HG03060 (cell line): ENCODE measurements around the gene CLPSL1.
"Not testable (repeated sequence)": the region's sequence is repeated elsewhere in the genome, so short reads cannot be mapped to it uniquely, and the experiment has no call there.

Source experiments
- ATAC-seq: cut with Tn5 transposase; IDR thresholded peaks from one replicate; pipeline ENCODE4 v1.9.1; 2021; ENCODE audit warnings: low read depth, moderate number of reproducible peaks; ENCODE audit not compliant: unreplicated experiment

The CLPSL1 gene

GRCh38 chr6:35780719-35781118 lies at the start of gene CLPSL1:
CLPSL1 (plus strand) TSS chr6:35781019; CDS start chr6:35781111, 92 bp downstream.
- ATAC-seq = no peak

- no peak for ATAC-seq
Observed at GRCh38 chr6:35731414-35731735, 49.4 kb upstream of the CLPSL1 start.

GRCh38 chr6:35731736-35732532 lies 48.9 kb upstream of the CLPSL1 start:
- no peak for ATAC-seq

- no peak for ATAC-seq
Observed at GRCh38 chr6:35733633-35734032, 47.2 kb upstream of the CLPSL1 start.

- not testable (repeated sequence) for ATAC-seq
Observed at GRCh38 chr6:35734319-35734718, 46.5 kb upstream of the CLPSL1 start.

DNA sequence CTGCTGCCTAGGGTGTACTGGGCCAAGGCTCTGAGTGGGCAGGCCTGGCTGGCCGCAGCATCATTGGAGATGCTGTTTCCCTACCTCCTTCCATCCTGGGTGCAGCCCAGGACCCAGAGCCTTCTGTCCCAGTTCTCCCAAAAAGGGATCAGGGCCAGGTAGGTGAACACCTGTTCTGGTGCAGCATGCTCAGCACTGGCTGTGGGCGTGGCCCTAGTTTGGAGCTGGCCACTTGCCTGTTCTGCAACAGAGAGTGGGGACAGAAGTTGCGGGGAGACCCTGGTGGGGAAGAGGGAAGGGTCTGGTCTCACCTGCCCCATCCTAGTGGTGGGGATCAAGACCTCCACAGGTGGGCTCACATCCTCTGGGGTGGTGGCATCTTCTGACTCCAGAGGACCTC lies 45.4 kb upstream of the CLPSL1 start:
- ATAC-seq = no peak

DNA sequence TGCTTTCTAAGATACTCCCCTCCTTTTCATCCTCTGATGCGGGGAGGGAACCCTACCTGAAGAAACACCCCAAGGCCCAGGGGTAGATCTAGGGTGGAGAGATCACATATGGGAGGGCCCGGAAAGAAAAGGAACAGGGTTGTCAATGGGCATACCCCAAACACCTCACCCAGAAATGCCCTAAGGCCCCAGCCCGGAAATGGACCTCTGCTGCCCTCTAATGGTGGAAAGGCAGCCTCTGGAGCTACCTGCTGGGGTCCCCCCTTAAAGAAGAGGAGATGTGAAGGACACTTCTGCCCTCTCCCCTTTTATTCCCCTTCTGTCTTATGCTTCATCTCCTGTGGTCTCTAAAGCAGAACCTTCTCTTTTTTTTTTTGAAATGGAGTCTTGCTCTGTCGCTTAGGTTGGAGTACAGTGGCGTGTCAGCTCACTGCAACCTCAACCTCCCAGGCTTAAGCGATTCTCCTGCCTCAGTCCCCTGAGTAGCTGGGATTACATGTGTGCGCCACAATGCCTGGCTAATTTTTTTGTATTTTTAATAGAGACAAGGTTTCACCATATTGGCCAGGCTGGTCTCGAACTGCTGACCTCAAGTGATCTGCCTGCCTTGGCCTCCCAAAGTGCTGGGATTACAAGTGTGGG lies 44.4 kb upstream of the CLPSL1 start:
- ATAC-seq = no peak

DNA sequence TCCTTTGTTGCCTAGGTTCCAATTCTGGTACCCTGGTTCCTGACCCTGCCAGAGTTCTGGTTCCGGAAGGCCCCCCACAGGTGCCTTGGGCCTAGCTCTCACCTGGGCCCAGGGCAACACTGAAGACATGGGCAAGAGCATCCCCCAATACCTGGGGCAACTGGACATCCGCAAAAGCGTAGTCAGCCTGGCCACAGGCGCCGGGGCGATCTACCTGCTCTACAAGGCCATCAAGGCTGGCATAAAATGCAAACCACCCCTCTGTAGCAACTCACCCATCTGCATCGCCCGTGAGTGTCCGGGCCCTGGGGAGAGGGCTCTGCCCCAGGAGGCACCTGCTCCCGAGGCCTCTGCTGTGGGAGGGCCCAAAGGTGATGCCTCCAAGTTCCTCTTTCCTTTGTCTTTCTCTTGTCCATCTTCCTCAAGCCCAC lies 43.8 kb upstream of the CLPSL1 start, which contains the start of gene ARMC12:
Gene ARMC12 (plus strand): TSS at position 51 of the 431 bp plus-strand sequence. CDS start 77 bp downstream, at position 128.
- no peak for ATAC-seq

GRCh38 chr6:35737413-35738211 lies 43.2 kb upstream of the CLPSL1 start:
- no peak for ATAC-seq

GRCh38 chr6:35739645-35740524 lies 40.9 kb upstream of the CLPSL1 start:
- no peak for ATAC-seq

DNA sequence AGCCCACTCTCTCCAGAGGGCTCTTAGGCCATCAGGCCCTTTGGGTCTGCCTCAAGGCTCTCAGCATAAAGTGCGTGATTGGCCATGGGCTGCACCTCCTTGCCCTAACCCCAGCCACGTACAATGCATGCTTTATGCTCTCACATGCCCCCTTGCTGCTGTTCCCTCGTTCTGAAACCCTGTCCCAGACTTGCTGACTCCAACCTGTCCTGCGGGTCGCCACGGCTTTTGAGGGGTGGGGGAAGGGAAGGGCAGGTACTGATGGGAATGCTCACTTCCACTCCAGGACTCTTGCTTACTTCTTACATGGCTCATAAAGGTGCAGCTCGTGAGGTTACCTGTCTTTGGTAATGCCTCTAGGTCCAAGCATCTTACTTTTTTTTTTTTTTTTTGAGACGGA lies 38.0 kb upstream of the CLPSL1 start:
- ATAC-seq = no peak

DNA sequence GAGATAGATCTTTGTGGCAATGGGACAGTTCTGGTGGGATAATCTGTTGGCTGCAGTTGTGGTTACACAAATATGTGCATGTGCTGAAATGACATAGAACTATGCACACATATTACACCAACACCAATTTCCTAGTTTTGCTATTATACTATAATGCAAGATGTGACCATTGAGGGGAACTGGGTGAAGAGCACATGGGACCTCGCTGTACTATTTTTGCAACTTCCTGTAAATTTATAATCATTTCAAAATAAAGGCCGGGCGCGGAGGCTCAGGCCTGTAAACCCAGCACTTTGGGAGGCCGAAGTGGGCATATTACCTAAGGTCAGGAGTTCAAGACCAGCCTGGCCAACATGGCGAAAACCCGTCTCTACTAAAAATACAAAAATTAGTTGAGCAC lies 35.3 kb upstream of the CLPSL1 start:
- no peak for ATAC-seq

GRCh38 chr6:35746516-35746915 lies 34.3 kb upstream of the CLPSL1 start:
- no peak for ATAC-seq

DNA sequence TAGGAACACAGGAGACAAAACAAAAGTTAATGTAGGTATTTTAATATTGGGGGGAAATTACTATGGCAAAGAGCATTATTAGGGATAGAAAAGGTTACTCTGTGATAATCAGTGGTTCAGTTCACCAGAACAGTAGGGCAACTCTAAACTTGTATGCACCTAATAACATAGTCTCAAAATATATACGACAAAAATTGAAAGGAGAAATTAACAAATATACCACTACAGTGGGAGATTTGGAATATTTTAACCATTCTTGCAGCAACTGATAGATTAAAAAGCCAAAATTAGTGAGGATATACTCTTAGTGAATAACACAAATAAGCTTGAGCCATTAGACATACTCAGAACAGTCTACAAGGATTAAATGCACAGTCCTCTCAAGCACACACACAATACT lies 32.9 kb upstream of the CLPSL1 start:
- ATAC-seq = no peak

DNA sequence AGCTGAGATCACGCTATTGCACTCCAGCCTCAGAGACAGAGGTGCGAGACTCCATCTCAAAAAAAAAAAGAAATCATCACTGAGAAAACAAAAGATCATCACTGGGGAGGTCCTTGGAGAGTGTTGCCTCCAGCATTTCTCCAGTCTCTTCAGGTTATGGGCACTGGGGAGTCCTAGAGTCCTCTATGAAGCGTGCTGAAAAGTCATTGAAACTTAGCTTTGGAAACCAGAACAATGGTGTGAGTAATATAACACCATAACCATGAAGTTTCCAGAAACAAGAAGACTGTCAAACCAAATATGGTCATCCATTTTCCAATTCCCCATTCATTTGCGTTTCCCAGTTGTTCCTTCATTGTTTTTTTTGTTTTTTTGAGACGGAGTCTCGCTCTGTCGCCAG lies 30.3 kb upstream of the CLPSL1 start:
- no peak for ATAC-seq

DNA sequence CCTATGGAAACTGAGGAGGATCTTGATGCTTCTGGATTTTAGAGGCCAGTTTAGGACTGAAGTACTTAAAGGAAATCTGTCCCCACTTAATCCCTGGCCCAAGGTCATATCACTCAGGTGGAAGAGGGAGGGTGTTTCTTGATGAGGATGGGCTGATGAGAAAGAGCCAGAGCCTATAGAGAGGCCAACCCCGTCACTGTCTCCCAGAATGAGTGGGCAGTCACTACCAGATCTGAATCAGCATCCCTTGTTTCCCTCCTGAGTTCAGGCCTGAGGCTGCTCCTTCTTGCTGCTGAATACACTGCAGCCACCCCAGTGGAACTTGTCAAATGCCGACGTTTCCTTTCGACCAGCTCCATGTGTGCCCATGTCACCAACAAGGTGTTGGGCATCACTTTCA lies 29.2 kb upstream of the CLPSL1 start:
- no peak for ATAC-seq

DNA sequence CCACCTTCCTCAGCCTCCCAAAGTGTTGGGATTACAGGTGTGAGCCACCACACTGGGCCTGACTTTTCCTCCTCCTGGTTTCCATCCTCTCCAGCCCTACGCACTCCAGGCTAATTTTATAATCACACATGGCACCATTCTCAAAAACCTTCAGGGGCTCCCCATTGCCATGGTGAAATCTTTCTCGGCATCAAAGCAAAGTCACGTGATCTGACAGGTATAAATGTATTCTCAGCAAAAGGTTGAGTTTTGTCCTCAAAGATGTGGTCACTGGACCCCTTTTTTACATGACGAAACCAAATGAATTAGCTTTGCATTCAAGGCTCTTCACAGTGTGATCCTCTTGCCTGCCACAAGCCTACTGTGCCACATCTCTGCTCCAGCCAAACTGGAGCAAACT lies 28.5 kb upstream of the CLPSL1 start:
- no peak for ATAC-seq

- no peak for ATAC-seq
Observed at GRCh38 chr6:35754452-35755277, 26.2 kb upstream of the CLPSL1 start.

- no peak for ATAC-seq
Observed at GRCh38 chr6:35755278-35755924, 25.4 kb upstream of the CLPSL1 start.
